CD14-positive monocyte (primary cell): ENCODE data around the gene BTBD9. TPM values are rescaled to one million over a fixed set of nuclear protein-coding genes. Genes with fewer than 3 reads are reported as not detected.

Experiments
- DNase-seq, 3 donors: peaks; one replicate each; pipeline ENCODE4 v3.0.0-alpha.2; 2011 to 2022
- H2AFZ ChIP-seq: 2 replicates; pipeline ENCODE4 v1.6.0; 2012; ENCODE audit warnings: mild to moderate bottlenecking, low read depth, low read length, inconsistent platforms; ENCODE audit not compliant: insufficient read depth, poor library complexity, severe bottlenecking
- H3K27ac ChIP-seq, 2 donors: 1 replicate in 1 of 2; 2 replicates in 1 of 2; pipeline ENCODE4 v1.5.1; 2012 to 2013; ENCODE audit warnings: low read length in 2 of 2, control low read depth in 1 of 2, inconsistent platforms in 1 of 2, low read depth in 1 of 2, mild to moderate bottlenecking in 1 of 2
- H3K27me3 ChIP-seq, 2 donors: one replicate each; pipeline versions ENCODE4 v1.6.0 to v1.6.1; 2011 to 2013; ENCODE audit warnings: low read length in 2 of 2; ENCODE audit not compliant: control insufficient read depth in 2 of 2, insufficient read depth in 2 of 2
- H3K36me3 ChIP-seq, 2 donors: replicated peaks in 1 of 2; 1 replicate in 1 of 2; 2 replicates in 1 of 2; pipeline versions ENCODE4 v1.5.1 to v1.6.1; 2012 to 2013; ENCODE audit warnings: low read length in 2 of 2, control low read depth in 1 of 2, inconsistent platforms in 1 of 2, mild to moderate bottlenecking in 1 of 2; ENCODE audit not compliant: insufficient read depth in 2 of 2, control insufficient read depth in 1 of 2
- H3K4me1 ChIP-seq, 2 donors: 1 replicate in 1 of 2; 2 replicates in 1 of 2; pipeline versions ENCODE4 v1.5.1 to v1.6.1; 2012 to 2013; ENCODE audit warnings: low read length in 2 of 2, control low read depth in 1 of 2, inconsistent platforms in 1 of 2, mild to moderate bottlenecking in 1 of 2, moderate library complexity in 1 of 2; ENCODE audit not compliant: insufficient read depth in 2 of 2, control insufficient read depth in 1 of 2
- H3K4me2 ChIP-seq: replicated peaks from 2 replicates; pipeline ENCODE3; 2012; ENCODE audit warnings: low read length, moderate library complexity, mild to moderate bottlenecking; ENCODE audit not compliant: poor library complexity, severe bottlenecking; ENCODE audit errors: extremely low read depth
- H3K4me3 ChIP-seq, 3 experiments: fragments of 200-600 bp in 1 of 3; sonication (generic) in 1 of 3; replicated peaks in 1 of 3; 1 replicate in 2 of 3; 2 replicates in 1 of 3; pipeline ENCODE4 v1.5.1; 2011 to 2013; ENCODE audit warnings: low read length in 3 of 3, mild to moderate bottlenecking in 3 of 3, control low read depth in 2 of 3, low read depth in 2 of 3, inconsistent platforms in 1 of 3, moderate library complexity in 1 of 3
- H3K79me2 ChIP-seq: 2 replicates; pipeline ENCODE4 v1.6.0; 2012; ENCODE audit warnings: mild to moderate bottlenecking, control low read depth, inconsistent platforms, low read length, moderate library complexity; ENCODE audit not compliant: insufficient read depth
- H3K9ac ChIP-seq: 2 replicates; pipeline ENCODE4 v1.6.0; 2017; ENCODE audit warnings: low read length, mild to moderate bottlenecking; ENCODE audit not compliant: insufficient read depth, poor library complexity, severe bottlenecking
- H3K9me3 ChIP-seq, 2 donors: replicated peaks in 1 of 2; 1 replicate in 1 of 2; 2 replicates in 1 of 2; pipeline versions ENCODE4 v1.5.1 to v1.6.1; 2012 to 2013; ENCODE audit warnings: low read length in 2 of 2, control low read depth in 1 of 2; ENCODE audit not compliant: control insufficient read depth in 1 of 2, insufficient read depth in 1 of 2
- H4K20me1 ChIP-seq: 2 replicates; pipeline ENCODE4 v1.6.0; 2012; ENCODE audit warnings: mild to moderate bottlenecking, low read length, control low read depth, moderate library complexity; ENCODE audit not compliant: insufficient read depth
- H3K27ac Mint-ChIP-seq, 7 donors: one replicate each; pipeline ENCODE4 v1.8.0; 2020; ENCODE audit warnings: mild to moderate bottlenecking in 7 of 7, mixed read lengths in 7 of 7, moderate library complexity in 6 of 7, inconsistent platforms in 2 of 7
- H3K27me3 Mint-ChIP-seq, 3 donors: one replicate each; pipeline ENCODE4 v1.8.0; 2021 to 2022; ENCODE audit warnings: low read depth in 3 of 3, mild to moderate bottlenecking in 3 of 3, mixed read lengths in 3 of 3, moderate library complexity in 3 of 3, inconsistent platforms in 1 of 3
- H3K36me3 Mint-ChIP-seq, 2 donors: one replicate each; pipeline ENCODE4 v1.8.0; 2020; ENCODE audit warnings: mixed read lengths in 2 of 2, inconsistent platforms in 1 of 2, mild to moderate bottlenecking in 1 of 2
- H3K4me1 Mint-ChIP-seq: one replicate; pipeline ENCODE4 v1.8.0; 2020; ENCODE audit warnings: mild to moderate bottlenecking, mixed read lengths
- H3K4me3 Mint-ChIP-seq, 2 donors: one replicate each; pipeline ENCODE4 v1.8.0; 2020; ENCODE audit warnings: mild to moderate bottlenecking in 2 of 2, mixed read lengths in 2 of 2, moderate library complexity in 1 of 2
- H3K9me3 Mint-ChIP-seq, 7 donors: one replicate each; pipeline ENCODE4 v1.8.0; 2020 to 2022; ENCODE audit warnings: mixed read lengths in 7 of 7, mild to moderate bottlenecking in 6 of 7, moderate library complexity in 6 of 7, inconsistent platforms in 2 of 7
- CTCF ChIP-seq: fragments of 200-600 bp; IDR thresholded peaks from one replicate; pipeline ENCODE4 v1.8.0; 2022; ENCODE audit warnings: antibody characterized with exemption, mild to moderate bottlenecking
- WGBS: methylation state at CpG from one replicate; pipeline ENCODE4 v1.1.5; 2013; ENCODE audit warnings: missing lambda C conversion rate; ENCODE audit not compliant: insufficient coverage; 5-methylcytosine and 5-hydroxymethylcytosine counted together
- intact Hi-C, 2 donors: fragments of 100-400 bp; cut with micrococcal nuclease; formaldehyde crosslinking; loops; one replicate each; pipeline versions ENCODE4 v1.15.0 to v1.15.1; 2023
- polyA plus RNA-seq, 3 donors: library from polyadenylated mRNA; depleted of rRNA in 1 of 3; unstranded in 2 of 3; stranded (reverse) in 1 of 3; fragments of 300-500 nt in 2 of 3; fragments of >200 nt in 1 of 3; fragmentation: Illumina TruSeq in 2 of 3; gene quantifications; 1 replicate in 2 of 3; 2 replicates in 1 of 3; pipeline ENCODE4 v1.2.3, GENCODE V29; 2012 to 2021

Gene BTBD9
- polyA plus RNA-seq, 3 donors = 5.2 to 7.5 (median 6.2) TPM

- H3K27ac Mint-ChIP-seq = no peak overlapping the region
- Histone ChIP-seq H3K4me3 (no peak overlapping the region), H3K4me1 (no peaks in the 10 kb centered on the region), H3K9me3 (no peaks in the 10 kb centered on the region), H3K27me3 (no peaks in the 10 kb centered on the region), H3K36me3 (no peaks in the 10 kb centered on the region), H3K27ac (no peak overlapping the region), H3K4me2 (no peak overlapping the region), H4K20me1 (no peaks in the 10 kb centered on the region), H3K79me2 (no peaks in the 10 kb centered on the region), H2AFZ (no peak overlapping the region), H3K9ac (no peak overlapping the region)
- H3K27me3 Mint-ChIP-seq = peaks cover 0 to 3% (median 0%) of the 10 kb centered on the region in 3 donors
- peaks cover 0 to 3% (median 0%) of the 10 kb centered on the region in 7 donors for H3K9me3 Mint-ChIP-seq
- 81% methylated on average over 3 of the region's 4 CpGs for WGBS
- DNase-seq = no peak
- TF ChIP-seq CTCF = no peak
- H3K4me3 Mint-ChIP-seq = no peak overlapping the region
- intact Hi-C loops = no loop called here
- H3K36me3 Mint-ChIP-seq = no peaks in the 10 kb centered on the region
- H3K4me1 Mint-ChIP-seq = no peaks in the 10 kb centered on the region
Observed at GRCh38 chr6:38423746-38424145, 216.0 kb downstream of the BTBD9 start.

GRCh38 chr6:38420207-38420606 lies 219.5 kb downstream of the BTBD9 start:
- Mint-ChIP-seq H3K9me3 (no peaks in the 10 kb centered on the region), H3K4me1 (no peaks in the 10 kb centered on the region), H3K27me3 (no peaks in the 10 kb centered on the region), H3K4me3 (no peak overlapping the region), H3K27ac (no peak overlapping the region), H3K36me3 (no peaks in the 10 kb centered on the region)
- Histone ChIP-seq H3K4me1 (no peaks in the 10 kb centered on the region), H2AFZ (no peak overlapping the region), H3K4me2 (no peak overlapping the region), H3K27me3 (no peaks in the 10 kb centered on the region), H3K9me3 (no peaks in the 10 kb centered on the region), H3K27ac (no peak overlapping the region), H4K20me1 (no peaks in the 10 kb centered on the region), H3K36me3 (no peaks in the 10 kb centered on the region), H3K79me2 (no peaks in the 10 kb centered on the region), H3K4me3 (no peak overlapping the region), H3K9ac (no peak overlapping the region)
- 100% methylated on average over 1 of the region's 2 CpGs for WGBS
- intact Hi-C loops = no loop called here
- no peak for DNase-seq
- TF ChIP-seq CTCF = no peak
